PC-3 (cell line): ENCODE data around the gene KRT82.

Experiments used
- CTCF ChIP-seq: fragments of 300-600 bp; sonication (generic); conservative IDR thresholded peaks from 2 replicates; pipeline ENCODE4 v1.5.1; 2017; ENCODE audit warnings: antibody characterized with exemption, low read depth, mild to moderate bottlenecking, low read length
- EZH2 ChIP-seq: fragments of 300-600 bp; sonication (generic); IDR thresholded peaks from one replicate; pipeline ENCODE4 v1.6.1; 2017; ENCODE audit warnings: antibody characterized with exemption, mild to moderate bottlenecking, low read length; ENCODE audit not compliant: unreplicated experiment

- TF ChIP-seq EZH2 (no peak), CTCF (no peak)
Measured at GRCh38 chr12:52367876-52368275, 38.3 kb downstream of the KRT82 start.
